GM12878 (cell line): ENCODE results near the gene HS6ST3. TPM values are rescaled to one million over a fixed set of nuclear protein-coding genes. Genes with fewer than 3 reads are reported as not detected.

Experiments used
- ATAC-seq: fragments of 200-7000 bp; cut with Tn5 transposase; 3 replicates; pipeline ENCODE4 v1.9.1; 2020; ENCODE audit warnings: mild to moderate bottlenecking, moderate library complexity
- BruUV-seq: library from RNA; stranded (reverse); fragments of 400-500 nt; replicated peaks from 2 replicates; lab custom pipeline; 2021; lab: Mats Ljungman, UMichigan
- CTCF ChIA-PET: fragments of 300-600 bp; sonication (Branson Sonifier 250); formaldehyde crosslinking; extraction: SDS; loops from one replicate; lab custom pipeline; 2021; ENCODE audit warnings: inconsistent platforms; lab: Yijun Ruan, JAX
- POLR2A ChIA-PET: fragments of 350-600 bp; formaldehyde crosslinking; extraction: SDS; loops from one replicate; lab custom pipeline; 2021; ENCODE audit warnings: inconsistent platforms; lab: Charles Lee
- RAD21 ChIA-PET: fragments of 300-600 bp; sonication (Branson Sonifier 250); formaldehyde crosslinking; loops from one replicate; lab custom pipeline; 2023; ENCODE audit warnings: antibody characterized with exemption; ENCODE audit not compliant: unreplicated experiment; lab: Charles Lee
- SMC1A ChIA-PET: fragments of 300-600 bp; sonication (Branson Sonifier 250); formaldehyde crosslinking; loops from one replicate; lab custom pipeline; 2023; ENCODE audit not compliant: unreplicated experiment, uncharacterized antibody; lab: Charles Lee
- DNase-seq: peaks from one replicate; pipeline ENCODE4 v3.0.0-alpha.2; 2011; ENCODE audit warnings: low read depth, low spot score
- FAIRE-seq: peaks from 3 replicates; lab custom pipeline; 2011; peaks lifted over from hg19 to GRCh38; lab: Jason Lieb, UNC
- H2AFZ ChIP-seq: 2 replicates; pipeline ENCODE4 v1.6.0; 2011; ENCODE audit warnings: low read depth, low read length, control low read depth; ENCODE audit not compliant: control insufficient read depth
- H3K27ac ChIP-seq: 2 replicates; pipeline ENCODE4 v1.5.1; 2011; ENCODE audit warnings: control low read depth; ENCODE audit not compliant: control insufficient read depth, insufficient read depth
- H3K27me3 ChIP-seq, 2 experiments: replicated peaks in 1 of 2; 2 replicates each; pipeline versions ENCODE4 v1.6.0 to v1.6.1; 2011; ENCODE audit warnings: low read length in 1 of 2; ENCODE audit not compliant: control insufficient read depth in 2 of 2, insufficient read depth in 2 of 2
- H3K36me3 ChIP-seq, 2 experiments: 2 replicates each; pipeline ENCODE4 v1.5.1; 2011; ENCODE audit warnings: low read length in 1 of 2; ENCODE audit not compliant: control insufficient read depth in 2 of 2, insufficient read depth in 2 of 2
- H3K4me1 ChIP-seq: 2 replicates; pipeline ENCODE4 v1.6.1; 2011; ENCODE audit warnings: mild to moderate bottlenecking, low read length, moderate library complexity, mixed read lengths; ENCODE audit not compliant: control insufficient read depth, insufficient read depth
- H3K4me2 ChIP-seq: 2 replicates; pipeline ENCODE4 v1.6.0; 2011; ENCODE audit warnings: control low read depth; ENCODE audit not compliant: control insufficient read depth, insufficient read depth
- H3K4me3 ChIP-seq: fragments of 200-600 bp; sonication (generic); 2 replicates; pipeline ENCODE4 v1.5.1; 2016
- H3K79me2 ChIP-seq: 2 replicates; pipeline ENCODE4 v1.6.0; 2011; ENCODE audit warnings: low read length; ENCODE audit not compliant: control insufficient read depth, insufficient read depth
- H3K9ac ChIP-seq: 2 replicates; pipeline ENCODE4 v1.8.0; 2011; ENCODE audit warnings: low read length, control low read depth, mixed read lengths; ENCODE audit not compliant: control insufficient read depth, insufficient read depth
- H3K9me3 ChIP-seq: replicated peaks from 3 replicates; pipeline ENCODE4 v1.5.1; 2011; ENCODE audit warnings: mild to moderate bottlenecking, low read length; ENCODE audit not compliant: control insufficient read depth, insufficient read depth
- H4K20me1 ChIP-seq: 2 replicates; pipeline ENCODE4 v1.6.0; 2011; ENCODE audit not compliant: control insufficient read depth, insufficient read depth
- CREM ChIP-seq: IDR thresholded peaks from 2 replicates; pipeline ENCODE4 v1.6.1; 2014; ENCODE audit warnings: antibody characterized with exemption, low read depth
- ETV6 ChIP-seq, 2 experiments: fragments of 450-650 bp in 1 of 2; IDR thresholded peaks in 1 of 2; conservative IDR thresholded peaks in 1 of 2; 2 replicates each; pipeline ENCODE4 v1.6.1; 2014; ENCODE audit warnings: antibody characterized with exemption in 1 of 2, borderline replicate concordance in 1 of 2, low read depth in 1 of 2, mild to moderate bottlenecking in 1 of 2, moderate library complexity in 1 of 2
- MTA2 ChIP-seq: fragments of 450-650 bp; IDR thresholded peaks from 2 replicates; pipeline ENCODE4 v1.6.1; 2016; ENCODE audit warnings: low read depth, mild to moderate bottlenecking, moderate library complexity
- NBN ChIP-seq: fragments of 450-650 bp; IDR thresholded peaks from 2 replicates; pipeline ENCODE4 v1.6.1; 2016
- RAD51 ChIP-seq: fragments of 450-650 bp; IDR thresholded peaks from 2 replicates; pipeline ENCODE4 v1.6.1; 2016; ENCODE audit warnings: moderate library complexity, mild to moderate bottlenecking, inconsistent platforms
- ZNF217 ChIP-seq: fragments of 450-650 bp; IDR thresholded peaks from 2 replicates; pipeline ENCODE4 v1.6.1; 2017; ENCODE audit warnings: antibody characterized with exemption, mild to moderate bottlenecking
- WGBS: methylation state at CpG from one replicate; pipeline ENCODE4 v1.1.6; 2016; ENCODE audit warnings: low lambda C conversion rate; ENCODE audit not compliant: insufficient replicate concordance, insufficient coverage; ENCODE audit errors: missing lambda C conversion rate; 5-methylcytosine and 5-hydroxymethylcytosine counted together
- in situ Hi-C: fragments of 300-500 bp; cut with MboI; formaldehyde crosslinking; loops from 9 replicates; pipeline ENCODE4 v1.14.3; 2018; ENCODE audit warnings: mixed read lengths
- intact Hi-C: fragments of 100-400 bp; cut with micrococcal nuclease; formaldehyde crosslinking; loops from one replicate; pipeline ENCODE4 v1.14.2; 2022; ENCODE audit not compliant: unreplicated experiment
- polyA plus RNA-seq, 11 experiments: library from polyadenylated mRNA; depleted of rRNA in 4 of 11; unstranded in 6 of 11; stranded (reverse) in 5 of 11; fragments of >200 nt; fragmentation: Nextera tagmentation in 4 of 11; fragmentation: Illumina TruSeq in 1 of 11; extraction: Ambion mirVana in 4 of 11; extraction: Trizol in 1 of 11; gene quantifications; 1 replicate in 1 of 11; 2 replicates in 10 of 11; pipeline versions ENCODE4 v1.2.1 to v1.2.3, GENCODE V29; 2011 to 2016; ENCODE audit warnings: inconsistent platforms in 2 of 11, missing spikeins in 2 of 11, low read depth in 1 of 11
- total RNA-seq, 4 experiments: library from RNA; depleted of rRNA in 3 of 4; stranded (reverse); fragments of >200 nt in 3 of 4; fragmentation: Illumina TruSeq in 1 of 4; extraction: Trizol in 1 of 4; gene quantifications; 2 replicates each; pipeline versions ENCODE4 v1.2.1 to v1.2.3, GENCODE V29; 2013 to 2021
- TF ChIP-seq, protein P1 (sequence below): fragments of 450-650 bp; IDR thresholded peaks from 2 replicates; pipeline ENCODE4 v1.6.1; 2017; ENCODE audit warnings: mild to moderate bottlenecking

Gene HS6ST3
- total and polyA plus RNA-seq, 10 of the 15 experiments (the other 5 are each of a cell fraction or from before 2014, with no cell fraction given), result under 0.01 to 2.9 TPM; not detected in 8

DNA sequence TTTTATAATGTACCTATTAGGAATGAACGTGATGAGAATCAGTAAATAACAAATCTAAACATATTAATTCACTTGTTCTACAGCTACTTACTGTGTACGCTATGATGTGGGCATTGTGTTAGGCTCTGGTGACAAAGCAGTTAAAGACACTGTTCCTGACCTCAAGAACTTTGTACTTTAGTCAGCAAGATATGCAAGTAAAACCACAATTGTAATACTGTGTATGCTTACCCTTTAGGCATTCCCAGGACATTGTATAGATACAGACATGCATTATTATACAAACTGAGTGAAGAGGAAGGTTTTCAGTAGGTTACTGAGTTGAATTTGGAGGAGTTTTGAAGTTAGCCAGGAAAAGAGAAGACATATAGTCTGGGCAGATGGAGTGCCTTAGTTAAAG, 435.8 kb downstream of the HS6ST3 start:
- no peak overlapping the region for H3K4me3 ChIP-seq
- no TSS peak for BruUV-seq
- no peak for DNase-seq
- TF ChIP-seq MTA2, result no peak
- no peak for TF ChIP-seq RAD51
- no peak for TF ChIP-seq ETV6 (conservative IDR thresholded peaks at IDR 0.05 in 1 of 2, IDR thresholded peaks at IDR 0.05 in 1 of 2; ENCODE audit: borderline replicate concordance in 1 of 2, low read depth in 1 of 2)
- no peak for TF ChIP-seq ZNF217
- TF ChIP-seq, protein P1, sequence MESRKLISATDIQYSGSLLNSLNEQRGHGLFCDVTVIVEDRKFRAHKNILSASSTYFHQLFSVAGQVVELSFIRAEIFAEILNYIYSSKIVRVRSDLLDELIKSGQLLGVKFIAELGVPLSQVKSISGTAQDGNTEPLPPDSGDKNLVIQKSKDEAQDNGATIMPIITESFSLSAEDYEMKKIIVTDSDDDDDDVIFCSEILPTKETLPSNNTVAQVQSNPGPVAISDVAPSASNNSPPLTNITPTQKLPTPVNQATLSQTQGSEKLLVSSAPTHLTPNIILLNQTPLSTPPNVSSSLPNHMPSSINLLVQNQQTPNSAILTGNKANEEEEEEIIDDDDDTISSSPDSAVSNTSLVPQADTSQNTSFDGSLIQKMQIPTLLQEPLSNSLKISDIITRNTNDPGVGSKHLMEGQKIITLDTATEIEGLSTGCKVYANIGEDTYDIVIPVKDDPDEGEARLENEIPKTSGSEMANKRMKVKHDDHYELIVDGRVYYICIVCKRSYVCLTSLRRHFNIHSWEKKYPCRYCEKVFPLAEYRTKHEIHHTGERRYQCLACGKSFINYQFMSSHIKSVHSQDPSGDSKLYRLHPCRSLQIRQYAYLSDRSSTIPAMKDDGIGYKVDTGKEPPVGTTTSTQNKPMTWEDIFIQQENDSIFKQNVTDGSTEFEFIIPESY, result no peak
- TF ChIP-seq NBN, result no peak
- no peak for TF ChIP-seq CREM
- TF ChIP-seq, all 136 proteins: peak for 0
- H3K4me2 ChIP-seq, result no peak overlapping the region
- ChIA-PET RAD21 (no interaction called here), POLR2A (no interaction called here), CTCF (interaction anchor here (1.2 kb wide), 1 partner anchor 292 kb away, joined by 3 read pairs; no protein-coding TSS in a partner anchor), SMC1A (no interaction called here)
- H3K4me1 ChIP-seq, result no peaks in the 10 kb centered on the region
- no peaks in the 10 kb centered on the region for H3K79me2 ChIP-seq
- H3K27ac ChIP-seq, result no peak overlapping the region
- intact Hi-C loops, result no loop called here
- no peak overlapping the region for H3K9ac ChIP-seq
- H3K36me3 ChIP-seq, result no peaks in the 10 kb centered on the region
- H2AFZ ChIP-seq, result no peak overlapping the region
- no peaks in the 10 kb centered on the region for H4K20me1 ChIP-seq
- no peak for FAIRE-seq
- in situ Hi-C loops, result no loop called here
- 0% methylated on average over 2 of the region's 2 CpGs for WGBS
- H3K27me3 ChIP-seq, result no peaks in the 10 kb centered on the region
- ATAC-seq, result no peak
- no peaks in the 10 kb centered on the region for H3K9me3 ChIP-seq
